Adrenal gland (tissue), 5 donors: ENCODE results near the gene HDAC4.

Experiments
- CTCF ChIP-seq, 6 experiments: fragments of 450-650 bp in 4 of 6; fragments of 200-600 bp in 2 of 6; sonication (generic) in 1 of 6; IDR thresholded peaks; 1 replicate in 5 of 6; 2 replicates in 1 of 6; pipeline versions ENCODE4 v1.5.1 to v1.8.0; 2016 to 2021; ENCODE audit warnings: antibody characterized with exemption in 6 of 6, mild to moderate bottlenecking in 2 of 6, moderate library complexity in 1 of 6
- POLR2A ChIP-seq, 2 donors: fragments of 450-650 bp; IDR thresholded peaks; one replicate each; pipeline ENCODE4 v1.6.1; 2017; ENCODE audit warnings: antibody characterized with exemption in 2 of 2, mild to moderate bottlenecking in 2 of 2, moderate library complexity in 1 of 2
- donor health status: DM: no; HTN: no; CAD: no.

GRCh38 chr2:239411549-239412319 is 10.9 kb upstream of the HDAC4 start:
- no peak for TF ChIP-seq CTCF (IDR thresholded peaks at IDR 0.05)
- TF ChIP-seq POLR2A (IDR thresholded peaks at IDR 0.05): no peak
